Measurements from ENCODE around the gene AP2B1.

GRCh38 chr17:35540589-35541404 is 46.3 kb upstream of the AP2B1 start:
- TF ChIP-seq CTCF (IDR thresholded peaks at IDR 0.05 in 2 of 3, conservative IDR thresholded peaks at IDR 0.05 in 1 of 3; ENCODE audit: borderline replicate concordance in 1 of 3, insufficient read depth in 1 of 3, low read depth in 2 of 3, low read length in 2 of 3) (no peak), YY1 (IDR thresholded peaks at IDR 0.05; ENCODE audit: extremely low read depth, insufficient replicate concordance, low read depth, low read length) (no peak), ELF1 (IDR thresholded peaks at IDR 0.05; ENCODE audit: borderline replicate concordance, low read depth) (no peak), POLR2AphosphoS5 (IDR thresholded peaks at IDR 0.05; ENCODE audit: low read depth, low read length) (no peak), SIN3A (IDR thresholded peaks at IDR 0.05; ENCODE audit: low read depth) (no peak), POLR2A (IDR thresholded peaks at IDR 0.05; ENCODE audit: borderline replicate concordance, extremely low read depth, insufficient read depth, insufficient read length) (no peak), REST (IDR thresholded peaks at IDR 0.05; ENCODE audit: low read depth) (no peak), EZH2 (IDR thresholded peaks at IDR 0.05) (no peak), JUND (IDR thresholded peaks at IDR 0.05) (no peak), SP1 (IDR thresholded peaks at IDR 0.05; ENCODE audit: low read depth) (no peak), MAX (IDR thresholded peaks at IDR 0.05) (no peak), EGR1 (IDR thresholded peaks at IDR 0.05; ENCODE audit: low read depth) (no peak), RAD21 (IDR thresholded peaks at IDR 0.05; ENCODE audit: low read depth) (no peak)
